NCI-H226 (cell line): ENCODE measurements around the gene EOGT.

ENCODE experiments used
- DNase-seq: peaks from one replicate; pipeline ENCODE4 v3.0.0-alpha.2; 2015

The EOGT gene

DNA sequence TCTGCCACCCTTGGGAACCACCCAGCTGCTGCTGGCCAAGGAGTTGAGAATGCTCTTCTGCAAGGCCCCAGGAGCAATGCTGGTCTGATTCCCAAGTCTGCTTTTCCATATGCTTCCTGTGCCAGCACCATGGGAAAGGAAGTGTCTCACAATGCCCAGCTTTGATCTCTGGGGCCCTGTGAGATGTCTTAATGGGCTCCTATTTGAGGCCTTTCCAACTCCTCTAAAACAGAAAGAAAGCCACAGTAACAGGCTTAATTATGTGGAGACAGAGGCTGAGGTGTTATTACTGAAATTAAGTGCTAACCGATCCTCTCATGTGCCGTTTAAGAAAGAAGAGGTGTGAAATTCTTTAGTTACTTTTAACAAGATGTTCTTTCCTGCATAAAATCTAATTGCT is 4.5 kb downstream of the EOGT start:
- DNase-seq: no peak

DNA sequence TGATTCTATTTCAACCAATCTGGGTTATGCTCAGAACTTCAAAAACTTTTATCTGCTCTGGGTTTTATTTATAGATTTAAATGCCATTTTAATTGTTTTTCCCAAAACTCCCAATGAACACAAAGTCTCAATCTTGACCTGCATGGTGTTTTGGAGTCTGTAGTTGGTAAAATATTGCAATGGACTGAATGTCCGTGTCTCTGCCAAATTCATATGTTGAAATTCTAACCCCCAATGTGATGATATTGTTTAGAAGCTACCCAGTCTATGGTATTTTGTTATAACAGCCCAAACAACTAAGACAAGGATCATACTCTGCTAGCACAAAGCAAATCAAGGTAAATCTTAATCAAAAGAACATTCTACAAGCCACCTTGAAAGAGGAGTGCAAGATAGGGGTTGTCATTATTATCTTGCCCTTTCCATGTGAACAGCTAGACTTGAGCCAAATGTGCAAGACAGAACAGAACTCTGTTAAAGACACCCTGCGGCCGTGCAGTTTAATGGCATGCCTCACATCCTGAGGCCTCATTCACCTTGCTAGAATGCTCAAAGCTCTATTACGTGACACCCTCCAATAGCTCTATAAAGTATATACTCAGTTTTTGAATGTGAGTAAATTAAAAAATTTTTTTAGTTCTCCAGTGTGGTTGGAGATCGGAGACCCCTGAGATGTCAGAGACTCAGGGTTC is 7.5 kb downstream of the EOGT start:
- DNase-seq: no peak

DNA sequence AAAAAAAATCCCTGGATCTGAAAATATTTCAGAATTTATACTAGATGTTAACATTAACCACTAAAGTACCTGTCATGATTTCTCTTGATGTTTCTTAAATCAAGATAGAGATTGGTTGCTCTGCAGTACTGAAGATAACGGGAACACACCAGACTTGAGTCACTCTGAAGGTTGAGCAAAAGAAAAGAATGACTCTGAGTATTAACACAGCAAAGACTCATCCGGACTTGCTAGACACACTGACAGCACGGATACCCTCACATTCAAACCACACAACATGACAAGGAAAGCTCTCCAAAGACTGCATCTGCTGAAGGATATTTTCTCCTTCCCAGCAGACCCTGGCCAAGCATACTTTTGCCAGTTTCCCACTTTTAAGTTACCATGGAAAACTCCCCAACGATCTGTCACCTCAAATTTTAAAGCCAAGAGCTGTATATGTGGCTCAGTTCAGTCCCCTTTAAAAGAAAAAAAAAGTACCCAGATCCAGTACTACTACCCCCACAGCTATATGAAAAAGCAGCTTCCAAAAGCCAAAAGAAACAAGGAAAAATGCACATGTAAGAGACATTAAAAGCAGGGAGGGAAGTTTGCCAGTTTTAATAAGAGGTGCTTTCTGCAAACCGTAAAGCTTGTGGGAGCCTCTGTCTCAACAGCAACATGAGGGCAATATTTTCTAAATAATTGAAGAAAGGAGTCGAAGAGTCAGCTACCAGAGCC is 8.3 kb downstream of the EOGT start:
- DNase-seq: no peak

DNA sequence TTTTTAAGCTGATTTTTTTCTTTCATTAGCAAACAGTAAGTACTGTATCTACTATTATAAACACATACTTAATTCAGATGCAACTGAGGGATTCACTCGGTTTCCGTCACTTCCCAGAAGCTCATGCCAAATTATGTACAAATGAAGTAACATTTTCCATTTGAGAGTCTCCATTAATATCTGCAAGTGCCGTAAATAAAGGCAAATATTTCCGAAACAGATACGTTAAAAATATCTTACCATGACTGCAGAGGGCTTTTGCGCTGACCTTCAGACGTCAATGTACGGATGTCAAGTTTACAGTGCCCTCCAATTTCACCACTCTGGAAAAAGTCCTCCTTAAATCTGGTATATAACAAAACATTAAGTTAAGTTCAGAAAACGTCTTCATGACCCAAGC is 9.3 kb downstream of the EOGT start:
- DNase-seq: no peak

DNA sequence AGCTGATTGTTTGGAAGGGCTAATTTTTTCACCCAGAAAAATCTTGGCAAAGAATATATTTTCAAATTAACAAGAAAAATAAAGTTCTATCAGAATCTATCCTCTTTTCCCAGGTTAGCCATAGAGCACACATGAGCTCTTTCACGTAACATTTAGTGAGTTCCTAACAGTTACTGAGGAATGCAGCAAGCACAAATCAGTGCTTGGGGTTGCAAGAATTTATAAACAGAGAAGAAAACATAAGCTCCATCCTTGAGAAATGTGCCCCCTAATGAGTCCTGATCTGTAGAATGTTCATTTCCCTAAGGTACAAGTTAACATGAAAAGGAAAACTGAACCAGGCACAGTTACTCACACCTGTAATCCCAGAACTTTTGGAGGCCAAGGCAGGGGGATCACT is 13.9 kb downstream of the EOGT start:
- no peak for DNase-seq

DNA sequence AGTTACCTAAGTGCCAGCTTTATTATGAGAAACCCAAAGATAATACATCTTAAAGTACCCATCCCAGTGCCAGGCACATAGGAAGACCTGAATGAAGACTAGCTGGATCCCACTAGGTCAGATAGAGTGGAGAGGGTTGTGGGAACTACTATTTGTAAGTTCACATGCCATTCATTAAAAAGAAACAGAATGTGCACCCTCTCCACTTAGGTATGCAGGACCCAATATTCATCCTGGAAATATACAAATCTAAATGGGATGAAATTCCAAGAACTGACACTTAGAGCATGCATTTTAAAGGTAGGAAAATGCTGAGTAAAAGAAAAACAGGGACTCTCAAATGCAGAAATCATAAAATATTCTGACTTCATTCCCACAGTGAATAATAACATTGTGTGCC is 14.3 kb downstream of the EOGT start:
- no peak for DNase-seq

DNA sequence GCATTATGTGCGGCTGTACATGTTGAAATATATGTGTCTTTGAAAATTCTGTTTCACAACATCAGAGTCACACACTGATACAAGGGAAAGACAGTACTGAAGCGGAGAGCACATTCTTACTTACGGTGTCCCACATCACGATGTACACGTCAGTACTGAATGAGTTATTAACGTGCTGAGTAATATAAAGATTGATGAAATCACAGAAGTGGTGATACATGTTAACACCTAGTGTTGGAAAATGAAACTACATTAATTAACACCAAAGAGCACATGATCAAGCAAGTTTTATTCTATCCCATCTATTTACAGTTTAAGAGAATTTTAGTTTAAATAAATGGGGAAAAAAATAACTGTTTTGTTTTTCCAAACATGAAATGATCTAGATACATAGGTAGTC is 15.6 kb downstream of the EOGT start:
- DNase-seq: no peak

DNA sequence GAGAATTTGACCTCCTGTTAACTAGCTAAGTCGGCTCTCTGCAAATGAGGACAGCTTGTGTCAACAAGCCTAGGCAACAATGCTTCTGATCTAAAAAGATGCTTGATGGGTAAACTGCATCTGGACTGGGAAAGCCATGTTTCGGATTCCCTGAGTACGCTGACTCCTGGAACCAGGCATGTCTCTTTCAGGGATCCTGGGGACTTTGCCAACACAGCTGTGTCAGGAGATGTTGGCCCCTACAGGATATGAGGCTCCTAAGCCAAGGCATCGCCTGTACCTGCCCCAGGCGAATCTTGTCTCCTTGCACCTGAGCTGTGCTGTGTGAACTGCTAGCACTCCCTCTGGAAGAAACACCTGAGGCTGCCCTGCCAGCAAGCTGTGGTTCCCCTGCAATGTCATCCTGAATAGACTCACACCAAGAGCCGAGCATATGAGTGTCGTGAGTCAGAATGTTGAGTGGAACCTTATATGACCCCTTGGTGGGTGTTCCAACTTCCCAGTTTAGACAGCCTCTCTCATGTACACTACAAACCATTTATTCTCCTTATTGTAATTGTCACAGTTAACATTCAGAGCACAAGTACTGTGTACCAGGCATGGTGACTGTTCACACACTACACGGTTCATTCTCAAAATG is 17.0 kb downstream of the EOGT start:
- DNase-seq: no peak

DNA sequence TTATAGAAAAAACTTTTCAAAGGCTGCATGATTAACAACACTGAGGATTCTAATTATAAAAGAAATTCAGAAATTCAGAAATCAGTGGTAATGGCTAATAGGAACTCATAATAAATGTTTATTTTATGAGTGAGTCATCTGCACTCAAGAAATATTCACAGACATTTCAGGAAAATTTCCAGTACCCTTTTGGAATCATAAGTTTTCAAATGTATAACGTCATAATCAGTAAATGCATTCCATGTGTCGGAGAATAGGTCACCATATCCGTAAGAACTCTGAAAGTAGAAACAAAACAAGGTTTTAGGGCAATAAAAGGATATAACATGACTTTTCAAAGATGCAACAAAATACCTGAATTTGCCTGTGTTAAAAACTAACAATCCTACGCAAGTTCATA is 24.7 kb downstream of the EOGT start:
- no peak for DNase-seq

DNA sequence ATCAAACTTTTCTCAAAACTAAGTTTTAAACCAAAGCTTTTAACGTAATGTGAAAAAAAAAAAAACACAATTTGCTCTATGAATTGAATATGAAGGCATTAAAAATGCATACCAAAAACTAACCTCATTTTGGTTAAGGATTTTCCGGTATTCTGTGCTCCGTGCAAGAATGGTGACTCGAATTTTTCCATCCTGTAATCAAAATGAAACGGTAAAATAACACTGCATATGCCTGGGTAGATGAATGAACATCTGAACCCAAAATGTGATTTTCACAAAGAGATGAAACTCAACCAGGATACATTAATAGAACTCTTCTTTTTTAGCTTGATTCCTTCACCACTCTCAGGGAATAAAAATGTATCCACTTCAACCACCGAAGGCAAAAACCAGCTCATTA is 26.2 kb downstream of the EOGT start:
- DNase-seq: no peak

DNA sequence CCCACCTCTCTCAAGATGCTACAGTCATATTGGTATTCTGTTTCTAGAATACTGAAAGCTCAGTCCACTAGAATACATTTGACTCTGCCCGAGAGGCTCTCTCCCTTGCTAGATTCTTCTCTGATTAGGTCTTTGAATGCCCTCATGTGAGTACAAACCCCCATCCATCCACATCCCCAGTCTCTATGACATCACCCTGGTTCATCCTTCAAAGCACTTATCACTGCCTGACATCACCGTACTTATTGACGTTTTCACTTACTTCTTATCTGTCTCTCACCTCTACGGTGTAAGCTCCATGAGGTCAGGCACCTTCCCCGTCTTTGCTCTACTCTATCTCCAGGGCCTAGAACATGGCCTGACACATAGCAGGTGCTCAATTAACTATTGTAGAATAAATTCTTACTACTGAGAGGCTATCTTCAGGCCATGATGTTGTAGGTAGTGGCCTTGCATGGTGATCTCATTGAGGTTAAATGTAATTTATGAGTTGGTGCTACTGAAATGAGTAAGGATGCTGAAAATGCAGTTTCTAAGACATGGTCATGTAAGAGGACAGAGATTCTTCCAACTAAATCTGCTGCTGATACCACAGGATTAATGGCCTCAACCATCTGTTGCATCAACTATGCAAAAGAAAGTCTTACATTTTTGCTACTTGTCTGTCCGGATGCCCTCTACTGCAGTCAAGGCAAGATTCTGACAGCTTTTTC is 26.8 kb downstream of the EOGT start:
- no peak for DNase-seq

DNA sequence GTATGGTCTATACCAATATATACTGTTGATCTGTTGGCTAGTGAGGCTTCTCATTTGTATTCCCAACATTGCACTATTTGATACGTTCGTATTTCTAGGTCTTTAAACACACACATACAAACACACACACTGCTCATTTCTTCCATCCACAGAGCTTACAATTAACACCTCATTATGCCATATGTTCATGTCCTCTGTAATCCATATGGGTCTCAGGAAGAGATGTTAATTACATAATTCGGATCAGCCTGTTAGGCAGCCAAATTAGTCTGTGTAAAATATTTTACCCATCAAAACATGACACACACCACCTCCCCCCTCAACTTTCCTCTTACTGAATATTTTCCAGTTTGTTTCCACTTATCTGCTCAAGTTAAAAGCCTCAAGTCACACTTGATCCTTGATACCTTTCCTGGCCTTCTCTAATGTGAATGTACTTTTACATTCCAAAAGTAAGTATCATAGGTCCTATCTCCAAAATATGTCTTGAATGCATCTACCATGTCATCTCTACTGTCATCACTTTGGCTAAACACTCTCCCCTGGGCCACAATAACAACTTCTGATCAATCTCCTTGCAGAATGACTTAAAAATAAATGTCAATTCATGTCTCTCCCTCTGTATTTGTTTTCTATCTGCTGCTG is 28.2 kb downstream of the EOGT start:
- no peak for DNase-seq

DNA sequence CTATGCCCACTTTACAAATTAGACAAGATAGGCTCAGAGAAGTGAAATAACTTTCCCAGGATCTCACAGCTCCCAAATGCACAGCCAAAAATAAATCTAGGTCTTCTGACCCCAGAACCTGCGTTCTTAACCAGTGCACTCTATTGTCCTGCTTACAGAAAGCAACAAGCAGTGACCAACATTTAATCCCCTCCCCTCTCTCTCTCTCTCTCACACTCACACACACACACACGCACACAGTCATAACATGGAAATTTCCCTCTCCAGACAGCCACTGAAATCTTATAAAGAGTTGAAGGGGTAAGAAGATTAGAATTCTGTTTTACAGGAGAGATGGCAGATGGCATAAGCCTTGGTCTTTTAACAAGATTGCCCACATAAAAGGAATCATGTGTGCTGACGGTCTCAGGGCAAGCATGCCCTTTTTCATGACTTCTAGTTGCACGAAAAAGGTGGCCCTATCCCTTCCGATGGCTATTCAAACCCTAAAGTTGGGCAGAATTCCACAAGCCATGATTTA is 29.4 kb downstream of the EOGT start:
- no peak for DNase-seq

DNA sequence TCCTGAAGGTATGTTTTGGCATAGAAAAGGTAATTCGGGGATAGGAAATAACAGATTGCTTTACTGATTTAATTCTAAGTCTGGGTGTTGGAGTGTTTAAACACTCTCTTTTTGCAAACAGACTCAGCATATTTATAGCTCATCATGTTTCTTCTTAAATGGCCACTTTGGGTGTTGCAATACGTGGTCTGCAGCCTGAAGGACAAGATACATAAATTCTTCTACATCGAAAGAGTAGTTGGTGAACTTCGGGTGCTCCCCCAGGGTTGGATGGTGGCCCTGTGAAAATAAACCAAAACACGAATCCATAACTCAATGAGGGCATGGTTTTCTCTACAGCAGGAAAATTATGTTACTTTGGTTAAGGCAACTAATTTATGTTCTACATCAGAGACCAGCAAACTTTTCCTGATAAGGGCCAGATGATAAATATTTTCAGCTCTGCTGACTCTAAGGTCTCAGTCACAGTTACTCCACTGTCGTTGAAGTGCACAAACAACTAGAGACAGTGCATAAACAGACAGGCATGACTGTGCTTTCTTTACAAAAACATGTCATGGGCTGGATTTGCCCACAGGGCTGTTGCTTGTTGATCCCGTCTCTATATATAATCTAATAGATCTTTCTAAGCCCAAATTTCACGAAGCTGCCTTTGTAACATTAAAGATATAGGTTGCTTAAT is 35.9 kb downstream of the EOGT start:
- no peak for DNase-seq

DNA sequence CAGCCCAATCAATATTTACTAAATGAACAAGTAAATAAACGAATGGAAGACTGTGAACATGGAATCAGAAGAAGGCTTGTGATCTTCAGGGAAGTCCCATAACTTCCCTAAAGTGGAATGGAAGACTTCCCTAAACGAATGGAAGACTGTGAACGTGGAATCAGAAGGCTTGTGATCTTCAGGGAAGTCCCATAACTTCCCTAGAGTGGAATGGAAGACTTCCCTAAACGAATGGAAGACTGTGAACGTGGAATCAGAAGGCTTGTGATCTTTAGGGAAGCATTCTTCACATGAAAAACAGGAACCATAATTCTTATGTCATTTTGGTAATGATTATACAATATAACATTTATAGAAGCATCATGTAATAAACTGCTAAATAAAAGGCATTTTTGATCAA is 38.8 kb downstream of the EOGT start:
- DNase-seq: no peak

DNA sequence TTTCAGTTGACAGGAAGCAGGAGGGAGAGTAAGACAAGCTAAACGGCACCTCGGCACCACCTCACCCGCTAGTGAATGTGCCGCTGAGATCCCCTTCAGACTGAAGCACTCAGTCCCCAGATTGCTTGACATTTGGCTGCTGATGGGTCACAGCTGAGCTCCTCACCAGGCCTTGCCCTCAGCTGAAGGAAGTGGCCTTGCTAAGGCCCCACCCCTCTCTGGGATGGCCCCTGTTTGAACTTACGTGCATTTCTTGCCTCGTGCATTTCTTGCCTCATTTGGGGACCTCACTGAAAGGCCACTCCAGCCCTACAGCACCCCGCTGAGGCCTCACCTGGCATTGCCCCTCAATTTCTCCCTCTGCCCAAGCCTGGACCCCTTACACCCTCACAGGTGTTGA is 39.8 kb downstream of the EOGT start:
- DNase-seq: no peak

DNA sequence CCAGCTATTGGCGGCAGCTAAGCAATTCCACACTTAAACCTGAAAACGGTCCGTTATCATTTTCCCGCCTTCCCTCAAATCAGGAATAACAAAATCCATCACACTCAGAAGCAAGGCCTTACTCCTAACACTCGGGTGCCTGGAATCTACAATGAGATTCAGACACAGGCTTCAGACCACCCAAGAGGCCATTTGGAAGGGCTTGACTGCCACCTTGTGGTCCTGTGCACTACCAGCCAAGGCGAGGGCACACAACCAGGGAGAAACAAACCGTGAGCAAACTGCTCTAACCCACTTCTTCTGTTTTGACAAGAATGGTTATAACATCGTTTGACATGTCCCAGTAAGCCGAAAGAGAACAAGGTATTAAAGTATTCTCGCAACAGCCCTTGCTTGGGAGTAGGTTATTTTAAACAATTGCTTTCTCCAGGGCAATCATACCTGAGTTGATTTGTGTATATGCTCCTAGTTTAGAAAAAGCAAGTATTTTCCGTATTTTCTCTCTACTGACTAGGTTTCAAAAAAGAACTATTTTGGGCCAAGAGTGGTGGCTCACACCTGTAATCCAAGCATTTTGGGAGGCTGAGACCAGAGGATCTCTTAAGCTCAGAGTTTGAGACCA is 41.0 kb downstream of the EOGT start:
- DNase-seq: no peak

DNA sequence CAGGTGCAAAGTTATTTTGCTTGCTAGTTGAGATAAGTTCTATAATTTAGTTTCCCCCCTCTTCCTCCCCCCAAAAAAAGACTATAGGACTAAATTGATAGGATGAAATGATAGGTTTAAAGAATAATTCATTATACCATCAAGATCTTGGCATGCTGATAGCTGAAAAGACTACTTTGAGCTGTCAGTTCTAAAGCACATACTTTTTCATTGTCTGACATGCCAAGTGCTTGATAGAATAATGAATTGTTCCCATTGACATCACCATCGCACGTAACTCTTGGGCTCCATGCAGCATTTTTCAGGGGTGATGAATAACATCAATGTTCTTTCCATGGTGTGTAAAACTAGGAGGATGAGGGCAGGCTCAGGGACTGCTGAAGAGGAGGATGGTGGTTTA is 48.8 kb downstream of the EOGT start:
- DNase-seq: no peak

DNA sequence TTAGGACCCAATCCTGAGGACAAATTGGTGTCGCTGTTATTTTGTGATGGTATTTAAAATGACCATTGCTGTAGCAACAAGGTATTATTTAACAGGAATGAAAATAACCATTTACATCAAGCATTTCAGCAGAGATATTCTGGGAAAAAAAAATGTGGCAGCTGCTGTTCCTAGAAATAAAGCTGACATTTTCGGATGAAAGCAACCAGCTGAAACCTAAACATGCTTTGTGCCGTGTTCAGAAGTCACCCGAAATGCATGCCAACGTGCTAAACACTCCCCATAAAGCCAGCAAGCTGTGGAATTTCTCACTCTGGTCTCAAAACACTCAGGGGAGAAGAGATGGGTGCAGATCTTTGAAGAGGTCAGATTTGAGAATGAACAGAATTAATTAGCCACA is 49.6 kb downstream of the EOGT start:
- DNase-seq: no peak

DNA sequence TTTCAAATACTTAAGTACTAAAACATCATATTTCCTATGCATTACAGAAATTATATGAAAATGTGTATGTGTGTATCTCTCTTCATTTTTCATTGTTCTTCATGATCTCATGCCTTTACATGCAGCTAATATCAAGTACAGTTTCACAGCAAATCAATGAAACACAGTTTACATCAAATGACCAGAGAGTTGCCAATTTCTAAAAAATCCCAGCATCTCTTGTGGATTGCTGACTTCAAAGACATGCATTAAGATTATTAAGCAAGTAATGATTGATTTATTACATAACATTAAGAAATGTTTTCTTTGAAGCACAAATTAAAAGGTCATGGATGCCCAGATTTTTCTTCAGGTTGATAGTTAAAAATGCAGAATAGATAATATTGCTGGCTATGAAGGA is 50.1 kb downstream of the EOGT start:
- DNase-seq: no peak

DNA sequence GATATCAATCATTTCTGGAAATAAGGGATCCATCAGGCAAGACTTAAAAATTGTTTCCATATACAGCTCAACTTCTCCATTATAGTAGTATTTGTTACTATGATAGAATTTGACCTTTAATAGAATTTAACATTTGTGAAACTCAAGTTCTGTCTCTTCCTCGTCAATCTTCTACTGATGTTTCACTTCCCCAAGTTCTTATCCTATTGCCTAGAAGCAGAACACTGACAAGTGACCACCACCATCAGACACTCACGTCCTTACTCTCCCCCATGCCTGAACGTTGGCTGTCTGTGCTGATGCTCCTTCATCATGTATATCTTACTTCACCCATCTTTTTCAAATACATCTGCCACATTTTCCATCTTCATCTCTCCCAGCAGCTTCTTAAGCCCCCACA is 54.6 kb downstream of the EOGT start:
- no peak for DNase-seq

DNA sequence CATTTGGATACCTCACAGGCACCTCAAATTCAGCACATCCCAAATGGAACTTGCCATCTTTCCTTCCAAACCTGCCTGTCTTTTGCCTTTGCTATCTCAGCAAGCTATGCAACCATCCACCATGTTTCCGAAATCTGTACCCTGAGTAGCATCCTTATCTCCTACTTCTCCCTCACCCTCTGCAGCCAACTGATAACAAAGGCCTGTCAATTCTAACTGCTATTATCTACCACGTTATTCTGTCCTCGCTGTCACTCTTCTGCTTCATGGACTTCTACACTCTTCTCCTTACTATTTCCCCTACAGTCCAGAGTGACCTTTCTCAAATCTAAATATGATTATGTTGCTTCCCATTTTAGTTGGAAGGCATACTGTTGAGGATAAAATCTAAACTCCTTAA is 55.6 kb downstream of the EOGT start:
- no peak for DNase-seq
